HG02763 (cell line): ENCODE results near the gene ZFYVE16.
"Not testable (repeated sequence)": the region's sequence is repeated elsewhere in the genome, so short reads cannot be mapped to it uniquely, and the experiment has no call there.

ENCODE experiments used
- ATAC-seq: cut with Tn5 transposase; IDR thresholded peaks from one replicate; pipeline ENCODE4 v1.9.1; 2021; ENCODE audit warnings: mild to moderate bottlenecking, moderate library complexity; ENCODE audit not compliant: unreplicated experiment

The ZFYVE16 gene

GRCh38 chr5:80409367-80409966, 1.6 kb downstream of the ZFYVE16 start:
- ATAC-seq = no peak

GRCh38 chr5:80411589-80412219, 3.8 kb downstream of the ZFYVE16 start:
- ATAC-seq = no peak

- ATAC-seq = no peak
These were observed 6.2 kb downstream of the ZFYVE16 start for GRCh38 chr5:80414113-80414512.

- ATAC-seq = no peak
These were observed 10.1 kb downstream of the ZFYVE16 start for GRCh38 chr5:80417973-80418372.

- not testable (repeated sequence) for ATAC-seq
These were observed 16.5 kb downstream of the ZFYVE16 start for GRCh38 chr5:80424365-80424764.

- ATAC-seq = no peak
These were observed 27.6 kb downstream of the ZFYVE16 start for GRCh38 chr5:80435476-80435875.

GRCh38 chr5:80437326-80437725, 29.5 kb downstream of the ZFYVE16 start:
- no peak for ATAC-seq

GRCh38 chr5:80438739-80439138, 30.9 kb downstream of the ZFYVE16 start:
- no peak for ATAC-seq

- no peak for ATAC-seq
These were observed 31.3 kb downstream of the ZFYVE16 start for GRCh38 chr5:80439213-80439612.

- no peak for ATAC-seq
These were observed 34.9 kb downstream of the ZFYVE16 start for GRCh38 chr5:80442742-80443141.

GRCh38 chr5:80453366-80453765, 45.5 kb downstream of the ZFYVE16 start:
- ATAC-seq = no peak

GRCh38 chr5:80463269-80463668, 55.4 kb downstream of the ZFYVE16 start:
- no peak for ATAC-seq

GRCh38 chr5:80466669-80467485, 59.0 kb downstream of the ZFYVE16 start:
- ATAC-seq = no peak

- ATAC-seq = no peak
These were observed 60.3 kb downstream of the ZFYVE16 start for GRCh38 chr5:80468131-80468530.

- not testable (repeated sequence) for ATAC-seq
These were observed 62.8 kb downstream of the ZFYVE16 start for GRCh38 chr5:80470631-80471030.

GRCh38 chr5:80474929-80475328, 67.1 kb downstream of the ZFYVE16 start:
- no peak for ATAC-seq

GRCh38 chr5:80479713-80480112, 71.8 kb downstream of the ZFYVE16 start:
- no peak for ATAC-seq

GRCh38 chr5:80480354-80480753, 72.5 kb downstream of the ZFYVE16 start:
- no peak for ATAC-seq

- ATAC-seq = peak; percentile 60
These were observed 73.4 kb downstream of the ZFYVE16 start for GRCh38 chr5:80481019-80481893.

- ATAC-seq = no peak
These were observed 74.7 kb downstream of the ZFYVE16 start for GRCh38 chr5:80482578-80482977.

- ATAC-seq = no peak
These were observed 75.9 kb downstream of the ZFYVE16 start for GRCh38 chr5:80483636-80484232.
